K562 (cell line): ENCODE measurements around the gene SEC14L5. TPM values are rescaled to one million over a fixed set of nuclear protein-coding genes. Genes with fewer than 3 reads are reported as not detected.

Source experiments
- ATAC-seq: fragments of 200-7000 bp; cut with Tn5 transposase; 3 replicates; pipeline ENCODE4 v1.9.1; 2020; ENCODE audit warnings: moderate library complexity
- BruUV-seq: library from RNA; stranded (reverse); fragments of 400-500 nt; replicated peaks from 2 replicates; lab custom pipeline; 2021; lab: Mats Ljungman, UMichigan
- CTCF ChIA-PET: fragments of 300-600 bp; formaldehyde crosslinking; extraction: SDS; loops from one replicate; lab custom pipeline; 2021; ENCODE audit warnings: low intra/inter-chr PET ratio; lab: Yijun Ruan, JAX
- POLR2A ChIA-PET: fragments of 300-600, 350-650 bp; sonication (Branson Sonifier 250); formaldehyde crosslinking; extraction: SDS; loops from one replicate; lab custom pipeline; 2021; ENCODE audit warnings: antibody characterized with exemption, inconsistent platforms; lab: Yijun Ruan, JAX
- DNase-seq, 4 experiments: peaks; one replicate each; pipeline versions ENCODE4 v3.0.0 to v3.0.0-alpha.2; 2011 to 2018; ENCODE audit warnings: low spot score in 3 of 4, mixed read lengths in 3 of 4; ENCODE audit errors: extremely low read depth in 1 of 4
- FAIRE-seq: peaks from 2 replicates; lab custom pipeline; 2011; peaks lifted over from hg19 to GRCh38; lab: Jason Lieb, UNC
- H2AFZ ChIP-seq: 2 replicates; pipeline ENCODE4 v1.6.0; 2011; ENCODE audit warnings: low read depth, low read length, control low read depth, inconsistent platforms
- H3K27ac ChIP-seq: fragments of 200-600 bp; 3 replicates; pipeline ENCODE4 v1.8.0; 2011; ENCODE audit warnings: low read depth, mild to moderate bottlenecking, control low read depth, inconsistent platforms, low read length, moderate library complexity, mixed read lengths; ENCODE audit errors: extremely low read depth
- H3K27me3 ChIP-seq, 2 experiments: fragments of 300-600 bp in 1 of 2; 2 replicates in 1 of 2; 3 replicates in 1 of 2; pipeline versions ENCODE4 v1.6.0 to v1.8.0; 2011; ENCODE audit warnings: inconsistent platforms in 2 of 2, low read length in 2 of 2, mild to moderate bottlenecking in 1 of 2, mixed read lengths in 1 of 2, moderate library complexity in 1 of 2; ENCODE audit not compliant: control insufficient read depth in 2 of 2, insufficient read depth in 2 of 2
- H3K36me3 ChIP-seq: fragments of 300-600 bp; 3 replicates; pipeline ENCODE4 v1.8.0; 2011; ENCODE audit warnings: mild to moderate bottlenecking, low read length, inconsistent platforms; ENCODE audit not compliant: control insufficient read depth, insufficient read depth
- H3K4me1 ChIP-seq, 2 experiments: fragments of 200-600 bp in 1 of 2; replicated peaks in 1 of 2; 2 replicates in 1 of 2; 3 replicates in 1 of 2; pipeline versions ENCODE4 v1.5.1 to v1.8.0; 2011; ENCODE audit warnings: inconsistent platforms in 2 of 2, low read length in 2 of 2, mild to moderate bottlenecking in 1 of 2, mixed read lengths in 1 of 2, moderate library complexity in 1 of 2; ENCODE audit not compliant: control insufficient read depth in 2 of 2, insufficient read depth in 2 of 2
- H3K4me2 ChIP-seq: 2 replicates; pipeline ENCODE4 v1.6.1; 2011; ENCODE audit warnings: low read length, control low read depth, inconsistent platforms, mixed read lengths; ENCODE audit not compliant: insufficient read depth
- H3K4me3 ChIP-seq: fragments of 200-600 bp; sonication (generic), shearing (Covaris generic); 2 replicates; pipeline ENCODE4 v1.5.1; 2016; ENCODE audit warnings: control low read depth, inconsistent platforms
- H3K79me2 ChIP-seq: fragments of 200-600 bp; 3 replicates; pipeline ENCODE4 v1.8.0; 2011; ENCODE audit warnings: low read length, inconsistent platforms; ENCODE audit not compliant: control insufficient read depth, insufficient read depth
- H3K9ac ChIP-seq, 2 experiments: 2 replicates each; pipeline versions ENCODE4 v1.6.0 to v1.6.1; 2011; ENCODE audit warnings: low read depth in 2 of 2, low read length in 2 of 2, control low read depth in 1 of 2, inconsistent platforms in 1 of 2, mild to moderate bottlenecking in 1 of 2, mixed read lengths in 1 of 2; ENCODE audit not compliant: insufficient read depth in 1 of 2
- H3K9me1 ChIP-seq: one replicate; pipeline ENCODE4 v1.6.0; 2011; ENCODE audit warnings: inconsistent platforms, mild to moderate bottlenecking, low read length, moderate library complexity; ENCODE audit not compliant: control insufficient read depth, insufficient read depth
- H3K9me3 ChIP-seq: replicated peaks from 2 replicates; pipeline ENCODE4 v1.5.1; 2011; ENCODE audit warnings: low read depth, low read length, inconsistent platforms; ENCODE audit not compliant: control insufficient read depth, insufficient read depth
- H4K20me1 ChIP-seq: replicated peaks from 2 replicates; pipeline ENCODE4 v1.6.1; 2011; ENCODE audit warnings: low read length, inconsistent platforms, mixed read lengths; ENCODE audit not compliant: control insufficient read depth, insufficient read depth
- CHCHD3 ChIP-seq: fragments of 250-450 bp; sonication (Bioruptor Pico); IDR thresholded peaks from 2 replicates; pipeline ENCODE4 v2.1.2; 2022; ENCODE audit warnings: mild to moderate bottlenecking
- MNT ChIP-seq, 2 experiments: fragments of 450-650 bp; conservative IDR thresholded peaks; 2 replicates each; pipeline ENCODE4 v1.6.1; 2017; ENCODE audit warnings: mild to moderate bottlenecking in 2 of 2, moderate library complexity in 2 of 2
- NUFIP1 ChIP-seq: fragments of 450-650 bp; IDR thresholded peaks from 2 replicates; pipeline ENCODE4 v1.6.1; 2018; ENCODE audit not compliant: partially characterized antibody
- SRF ChIP-seq, 2 experiments: fragments of 250-450, 450-650 bp in 1 of 2; sonication (Bioruptor Pico) in 1 of 2; sonication (generic) in 1 of 2; formaldehyde crosslinking; IDR thresholded peaks; 2 replicates each; pipeline versions ENCODE4 v1.5.0 to v1.5.1; 2020 to 2022; ENCODE audit warnings: mild to moderate bottlenecking in 1 of 2, missing genetic modification reagents in 1 of 2
- ZFP36 ChIP-seq: fragments of 150-350 bp; IDR thresholded peaks from 2 replicates; pipeline ENCODE4 v1.6.1; 2018; ENCODE audit warnings: low read length, low read depth; ENCODE audit not compliant: partially characterized antibody
- ZNF143 ChIP-seq: sonication (generic); formaldehyde crosslinking; IDR thresholded peaks from 2 replicates; pipeline ENCODE4 v1.9.0; 2022; ENCODE audit warnings: mild to moderate bottlenecking, missing genetic modification reagents
- WGBS: fragments of 100-300 bp; shearing (Covaris generic); methylation state at CpG from one replicate; pipeline ENCODE4 v1.1.6; 2016; ENCODE audit warnings: low coverage, mixed read lengths; ENCODE audit not compliant: insufficient coverage; ENCODE audit errors: missing lambda C conversion rate; 5-methylcytosine and 5-hydroxymethylcytosine counted together
- in situ Hi-C: fragments of 300-500 bp; cut with MboI; formaldehyde crosslinking; loops from 4 replicates; pipeline ENCODE4 v1.15.0; 2018; ENCODE audit warnings: inconsistent platforms, mixed read lengths
- intact Hi-C: fragments of 100-400 bp; cut with micrococcal nuclease; formaldehyde crosslinking; loops from 2 replicates; pipeline ENCODE4 v1.14.2; 2022
- polyA plus RNA-seq, 8 experiments: library from polyadenylated mRNA; depleted of rRNA in 4 of 8; stranded (reverse) in 5 of 8; unstranded in 3 of 8; fragments of >200 nt; fragmentation: Nextera tagmentation in 2 of 8; fragmentation: Illumina TruSeq in 1 of 8; extraction: Ambion mirVana in 2 of 8; extraction: Trizol in 1 of 8; gene quantifications; 2 replicates each; pipeline versions ENCODE4 v1.2.1 to v1.2.3, GENCODE V29; 2011 to 2014; ENCODE audit warnings: inconsistent platforms in 1 of 8, missing spikeins in 1 of 8
- total RNA-seq, 7 experiments: library from RNA; depleted of rRNA in 6 of 7; stranded (reverse); fragments of >200 nt in 6 of 7; fragmentation: Illumina TruSeq in 2 of 7; extraction: Trizol in 2 of 7; gene quantifications; 2 replicates each; pipeline versions ENCODE4 v1.2.1 to v1.2.3, GENCODE V29; 2011 to 2021; ENCODE audit warnings: low replicate concordance in 1 of 7
- TF ChIP-seq, protein P1 (sequence below): fragments of 150-350 bp; conservative IDR thresholded peaks from 2 replicates; pipeline ENCODE4 v1.6.1; 2014; ENCODE audit warnings: low read length

SEC14L5 gene
- total and polyA plus RNA-seq, 9 of the 15 experiments (the other 6 are each of a cell fraction or from before 2014, with no cell fraction given) = 0.11 TPM; not detected in 8

GRCh38 chr16:4922721-4923342 is 35.3 kb upstream of the SEC14L5 start:
- TF ChIP-seq SRF (CRISPR knock-in tag; IDR thresholded peaks at IDR 0.05) = peak in 1 of 2 experiments; percentile 65; a peak in 1 of 4 replicates
- no peak for TF ChIP-seq CHCHD3 (CRISPR knock-in tag)
- no TSS peak for BruUV-seq
- H4K20me1 ChIP-seq = no peaks in the 10 kb centered on the region
- H3K27me3 ChIP-seq = peaks cover 20 to 49% of the 10 kb centered on the region in 2 experiments; a peak in 4 of 5 replicates
- H3K36me3 ChIP-seq = no peaks in the 10 kb centered on the region
- DNase-seq (no peak), FAIRE-seq (no peak), ATAC-seq (no peak)
- no peaks in the 10 kb centered on the region; the same call in 1 of the 2 replicates for H3K9me3 ChIP-seq
- no peak overlapping the region for H2AFZ ChIP-seq
- ChIA-PET CTCF (no interaction called here), POLR2A (interaction anchor here (2.4 kb wide), 1 partner anchor 10 kb away, joined by 9 read pairs; no protein-coding TSS in a partner anchor)
- H3K4me1 ChIP-seq = peaks cover 0 to 10% of the 10 kb centered on the region in 2 experiments; a peak in 2 of 5 replicates
- in situ Hi-C loops = no loop called here
- intact Hi-C loops = no loop called here
- no peak overlapping the region for H3K9ac ChIP-seq
- no peaks in the 10 kb centered on the region for H3K9me1 ChIP-seq
- no peaks in the 10 kb centered on the region for H3K79me2 ChIP-seq
- H3K27ac ChIP-seq = no peak overlapping the region
- WGBS = 9% methylated on average over 16 of the region's 18 CpGs
- H3K4me2 ChIP-seq = no peak overlapping the region
- H3K4me3 ChIP-seq = no peak overlapping the region

- ChIA-PET POLR2A (no interaction called here), CTCF (no interaction called here)
- H3K27ac ChIP-seq = no peak overlapping the region
- H3K27me3 ChIP-seq = peaks cover 20 to 49% of the 10 kb centered on the region in 2 experiments; a peak in 4 of 5 replicates
- BruUV-seq = no TSS peak
- no peak overlapping the region for H3K9ac ChIP-seq
- FAIRE-seq = no peak
- H4K20me1 ChIP-seq = no peaks in the 10 kb centered on the region
- no peak overlapping the region for H3K4me2 ChIP-seq
- H3K9me1 ChIP-seq = no peaks in the 10 kb centered on the region
- H2AFZ ChIP-seq = no peak overlapping the region
- 0% methylated on average over 4 of the region's 6 CpGs for WGBS
- intact Hi-C loops (no loop called here), in situ Hi-C loops (no loop called here)
- H3K79me2 ChIP-seq = no peaks in the 10 kb centered on the region
- no peak overlapping the region for H3K4me3 ChIP-seq
- ATAC-seq = no peak
- H3K4me1 ChIP-seq = peaks cover 0 to 6% of the 10 kb centered on the region in 2 experiments; a peak in 2 of 5 replicates
- no peak for DNase-seq
- no peaks in the 10 kb centered on the region for H3K36me3 ChIP-seq
- no peaks in the 10 kb centered on the region; the same call in 1 of the 2 replicates for H3K9me3 ChIP-seq
- no peak for TF ChIP-seq NUFIP1
- TF ChIP-seq MNT (conservative IDR thresholded peaks at IDR 0.05) = no peak
- no peak for TF ChIP-seq ZNF143 (CRISPR knock-in tag)
- TF ChIP-seq, protein P1, sequence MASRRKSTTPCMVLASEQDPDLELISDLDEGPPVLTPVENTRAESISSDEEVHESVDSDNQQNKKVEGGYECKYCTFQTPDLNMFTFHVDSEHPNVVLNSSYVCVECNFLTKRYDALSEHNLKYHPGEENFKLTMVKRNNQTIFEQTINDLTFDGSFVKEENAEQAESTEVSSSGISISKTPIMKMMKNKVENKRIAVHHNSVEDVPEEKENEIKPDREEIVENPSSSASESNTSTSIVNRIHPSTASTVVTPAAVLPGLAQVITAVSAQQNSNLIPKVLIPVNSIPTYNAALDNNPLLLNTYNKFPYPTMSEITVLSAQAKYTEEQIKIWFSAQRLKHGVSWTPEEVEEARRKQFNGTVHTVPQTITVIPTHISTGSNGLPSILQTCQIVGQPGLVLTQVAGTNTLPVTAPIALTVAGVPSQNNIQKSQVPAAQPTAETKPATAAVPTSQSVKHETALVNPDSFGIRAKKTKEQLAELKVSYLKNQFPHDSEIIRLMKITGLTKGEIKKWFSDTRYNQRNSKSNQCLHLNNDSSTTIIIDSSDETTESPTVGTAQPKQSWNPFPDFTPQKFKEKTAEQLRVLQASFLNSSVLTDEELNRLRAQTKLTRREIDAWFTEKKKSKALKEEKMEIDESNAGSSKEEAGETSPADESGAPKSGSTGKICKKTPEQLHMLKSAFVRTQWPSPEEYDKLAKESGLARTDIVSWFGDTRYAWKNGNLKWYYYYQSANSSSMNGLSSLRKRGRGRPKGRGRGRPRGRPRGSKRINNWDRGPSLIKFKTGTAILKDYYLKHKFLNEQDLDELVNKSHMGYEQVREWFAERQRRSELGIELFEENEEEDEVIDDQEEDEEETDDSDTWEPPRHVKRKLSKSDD = no peak
- TF ChIP-seq ZFP36 = no peak
These were observed 34.3 kb upstream of the SEC14L5 start for GRCh38 chr16:4923853-4924252.
